Peyer's patch (tissue), 4 donors: Measurements from ENCODE around the gene ASNS. TPM values are rescaled to one million over a fixed set of nuclear protein-coding genes. Genes with fewer than 3 reads are reported as not detected.

Source experiments
- DNase-seq, 3 donors: peaks; one replicate each; pipeline ENCODE4 v3.0.0-alpha.2; 2017 to 2019
- H3K27ac ChIP-seq, 4 donors: fragments of 200-600 bp; sonication (generic); one replicate each; pipeline ENCODE4 v1.5.1; 2016 to 2019
- H3K27me3 ChIP-seq, 2 donors: fragments of 200-600 bp; sonication (generic); one replicate each; pipeline ENCODE4 v1.5.1; 2019
- H3K36me3 ChIP-seq, 3 donors: fragments of 200-600 bp; sonication (generic); one replicate each; pipeline ENCODE4 v1.5.1; 2016 to 2019
- H3K4me1 ChIP-seq, 4 donors: fragments of 200-600 bp; sonication (generic); one replicate each; pipeline ENCODE4 v1.5.1; 2016 to 2019
- H3K4me3 ChIP-seq, 4 donors: fragments of 200-600 bp; sonication (generic); 1 replicate in 3 of 4; 2 replicates in 1 of 4; pipeline ENCODE4 v1.5.1; 2016 to 2019; ENCODE audit warnings: mild to moderate bottlenecking in 1 of 4
- H3K9me3 ChIP-seq, 4 donors: fragments of 200-600 bp; sonication (generic); one replicate each; pipeline ENCODE4 v1.5.1; 2016 to 2019; ENCODE audit warnings: mild to moderate bottlenecking in 1 of 4
- CTCF ChIP-seq, 6 experiments: fragments of 450-650 bp in 4 of 6; fragments of 200-600 bp in 2 of 6; sonication (generic) in 1 of 6; IDR thresholded peaks; one replicate each; pipeline ENCODE4 v1.5.1; 2017 to 2019; ENCODE audit warnings: antibody characterized with exemption in 6 of 6, mild to moderate bottlenecking in 3 of 6, moderate library complexity in 1 of 6
- POLR2A ChIP-seq, 2 donors: fragments of 450-650 bp; IDR thresholded peaks; one replicate each; pipeline ENCODE4 v1.5.1; 2017; ENCODE audit warnings: antibody characterized with exemption in 2 of 2, mild to moderate bottlenecking in 2 of 2, moderate library complexity in 2 of 2
- small RNA-seq, 2 donors: library from RNA; depleted of rRNA; stranded (forward); fragments of <200 nt; gene quantifications; one replicate each; pipeline ENCODE3, GENCODE V24; 2016
- total RNA-seq, 4 donors: library from RNA; depleted of rRNA; stranded (reverse); fragments of >200 nt; gene quantifications; one replicate each; pipeline ENCODE4 v1.1.0, GENCODE V29; 2016

Gene ASNS
- total RNA-seq, 4 donors from 2014 or later, result 3.5 to 16.5 (median 8.4) TPM

- no peak for TF ChIP-seq POLR2A (IDR thresholded peaks at IDR 0.05)
- peak in 3 of 6 experiments; percentile 45 to 52 (median 48) for TF ChIP-seq CTCF (IDR thresholded peaks at IDR 0.05)
- no peak for DNase-seq
Measured at GRCh38 chr7:97819161-97819560, 53.0 kb downstream of the ASNS start.

GRCh38 chr7:97818066-97818663, 54.0 kb downstream of the ASNS start:
- DNase-seq, result no peak
- TF ChIP-seq CTCF (IDR thresholded peaks at IDR 0.05) (no peak), POLR2A (IDR thresholded peaks at IDR 0.05) (no peak)
- no peaks in the 10 kb centered on the region for H3K27me3 ChIP-seq

More at GRCh38 chr7:97819161-97819560, 53.0 kb downstream of the ASNS start:
- H3K27me3 ChIP-seq, result no peaks in the 10 kb centered on the region
- H3K4me1 ChIP-seq, result no peaks in the 10 kb centered on the region
- H3K4me3 ChIP-seq, result no peak overlapping the region
- no peak overlapping the region for H3K27ac ChIP-seq
- no peaks in the 10 kb centered on the region for H3K36me3 ChIP-seq
- H3K9me3 ChIP-seq, result no peaks in the 10 kb centered on the region

More at GRCh38 chr7:97818066-97818663, 54.0 kb downstream of the ASNS start:
- no peaks in the 10 kb centered on the region for H3K36me3 ChIP-seq
- no peak overlapping the region for H3K27ac ChIP-seq
- no peak overlapping the region for H3K4me3 ChIP-seq
- no peaks in the 10 kb centered on the region for H3K9me3 ChIP-seq
- H3K4me1 ChIP-seq, result no peaks in the 10 kb centered on the region

Small RNA genes within 50 kb of the gene (small RNA-seq; reads per million reads assigned to genes)
- gene AC005326.1, result 0 reads per million in 2 donors
- 0 reads per million in 2 donors for gene AC079781.2
- gene SNRPCP9, result 0 reads per million in 2 donors

Other genes with a start within 250 kb of the ASNS start
- gene TAC1, start 140.3 kb downstream of the ASNS start, total RNA-seq, result 1 to 10 TPM in 2 of 4 donors, not detected in 2; 2.1 to 3.1 TPM
- gene OCM2, start 117.8 kb upstream of the ASNS start, total RNA-seq, result not detected
- gene LMTK2, start 234.5 kb upstream of the ASNS start, total RNA-seq, result 10 to 100 TPM; 23.1 to 54.0 (median 51.4) TPM